ENCODE data around the gene LRRK1. TPM values are rescaled to one million over a fixed set of nuclear protein-coding genes. Genes with fewer than 3 reads are reported as not detected.
A peak's percentile ranks its signal among the peaks of the same experiment; 100 is the strongest.

Gene LRRK1
- polyA plus RNA-seq, 1 donor (not counting 4 experiments of a cell fraction or from before 2014, with no cell fraction given) = 6.2 TPM

- Histone ChIP-seq H3K27ac (ENCODE audit: control insufficient read depth, insufficient read depth, low read length) (peak overlapping the region; percentile 46), H4K20me1 (ENCODE audit: control insufficient read depth, extremely low read depth, insufficient read depth, low read length) (no peaks in the 10 kb centered on the region), H3K4me3 (ENCODE audit: control insufficient read depth in 2 of 3, extremely low read depth in 1 of 3, insufficient read depth in 2 of 3, low read depth in 1 of 3, low read length in 3 of 3) (peak overlapping the region; percentile 56 to 78 (median 77)), H3K4me1 (ENCODE audit: control insufficient read depth, extremely low read depth, insufficient read depth, low read length) (peaks cover 15% of the 10 kb centered on the region), H3K9me1 (ENCODE audit: control insufficient read depth, extremely low read depth, insufficient read depth, low read length) (peaks cover 3% of the 10 kb centered on the region), H3K4me2 (ENCODE audit: control insufficient read depth, extremely low read depth, insufficient read depth, low read depth, low read length) (peak overlapping the region; percentile 87), H3K36me3 (ENCODE audit: control insufficient read depth in 2 of 2, extremely low read depth in 1 of 2, insufficient read depth in 2 of 2, low read length in 2 of 2) (peaks cover 5 to 9% of the 10 kb centered on the region in 2 experiments), H2AFZ (ENCODE audit: control insufficient read depth, low read length) (peak overlapping the region; percentile 87), H3K9ac (ENCODE audit: control insufficient read depth, extremely low read depth, insufficient read depth, low read length) (peak overlapping the region; percentile 88), H3K27me3 (ENCODE audit: control insufficient read depth, extremely low read depth, insufficient read depth, low read length) (no peaks in the 10 kb centered on the region), H3K79me2 (ENCODE audit: control insufficient read depth, insufficient read depth, low read length) (peaks cover 10% of the 10 kb centered on the region), H3K9me3 (ENCODE audit: control insufficient read depth, low read depth, low read length) (no peaks in the 10 kb centered on the region)
- DNase-seq (ENCODE audit: low read depth, low spot score) = no peak
- dilution Hi-C loops (cut with MboI; ENCODE audit: extremely low pct_ligation_motif_present, low sequenced_read_pairs) = loop anchor here (5.0 kb wide), 1 partner anchor 78 kb away; no protein-coding TSS in a partner anchor
- no peak for FAIRE-seq
- TF ChIP-seq EZH2 (IDR thresholded peaks at IDR 0.05; ENCODE audit: low read length) (no peak), CTCF (optimal IDR thresholded peaks at IDR 0.05 in 1 of 3, IDR thresholded peaks at IDR 0.05 in 1 of 3, conservative IDR thresholded peaks at IDR 0.05 in 1 of 3; ENCODE audit: extremely low read depth in 1 of 3, insufficient read depth in 2 of 3, low read length in 3 of 3) (no peak)
Observed at GRCh38 chr15:100919481-100920405, 586 bp downstream of the LRRK1 start.

GRCh38 chr15:100920516-100921135 lies 1.5 kb downstream of the LRRK1 start:
- no peak overlapping the region for H2AFZ ChIP-seq (ENCODE audit: control insufficient read depth, low read length)
- peaks cover 5 to 7% of the 10 kb centered on the region in 2 experiments for H3K36me3 ChIP-seq (ENCODE audit: control insufficient read depth in 2 of 2, extremely low read depth in 1 of 2, insufficient read depth in 2 of 2, low read length in 2 of 2)
- H3K4me3 ChIP-seq (ENCODE audit: control insufficient read depth in 2 of 3, extremely low read depth in 1 of 3, insufficient read depth in 2 of 3, low read depth in 1 of 3, low read length in 3 of 3) = peak overlapping the region in 2 of 3 experiments; percentile 77 to 78
- H3K9me1 ChIP-seq (ENCODE audit: control insufficient read depth, extremely low read depth, insufficient read depth, low read length) = peaks cover 3% of the 10 kb centered on the region
- H3K9me3 ChIP-seq (ENCODE audit: control insufficient read depth, low read depth, low read length) = no peaks in the 10 kb centered on the region
- H3K27me3 ChIP-seq (ENCODE audit: control insufficient read depth, extremely low read depth, insufficient read depth, low read length) = no peaks in the 10 kb centered on the region
- H3K9ac ChIP-seq (ENCODE audit: control insufficient read depth, extremely low read depth, insufficient read depth, low read length) = no peak overlapping the region
- FAIRE-seq = no peak
- peaks cover 15% of the 10 kb centered on the region for H3K4me1 ChIP-seq (ENCODE audit: control insufficient read depth, extremely low read depth, insufficient read depth, low read length)
- dilution Hi-C loops (cut with MboI; ENCODE audit: extremely low pct_ligation_motif_present, low sequenced_read_pairs) = loop anchor here (5.0 kb wide), 1 partner anchor 77 kb away; no protein-coding TSS in a partner anchor
- no peak overlapping the region for H3K27ac ChIP-seq (ENCODE audit: control insufficient read depth, insufficient read depth, low read length)
- H4K20me1 ChIP-seq (ENCODE audit: control insufficient read depth, extremely low read depth, insufficient read depth, low read length) = no peaks in the 10 kb centered on the region
- H3K4me2 ChIP-seq (ENCODE audit: control insufficient read depth, extremely low read depth, insufficient read depth, low read depth, low read length) = peak overlapping the region; percentile 87
- DNase-seq (ENCODE audit: low read depth, low spot score) = no peak
- H3K79me2 ChIP-seq (ENCODE audit: control insufficient read depth, insufficient read depth, low read length) = peaks cover 10% of the 10 kb centered on the region
- TF ChIP-seq EZH2 (IDR thresholded peaks at IDR 0.05; ENCODE audit: low read length) (no peak), CTCF (optimal IDR thresholded peaks at IDR 0.05 in 1 of 3, IDR thresholded peaks at IDR 0.05 in 1 of 3, conservative IDR thresholded peaks at IDR 0.05 in 1 of 3; ENCODE audit: extremely low read depth in 1 of 3, insufficient read depth in 2 of 3, low read length in 3 of 3) (no peak)
